SU-DHL-6 (cell line): ENCODE measurements around the gene CCDC141.

ENCODE experiments used
- H2AFZ ChIP-seq: fragments of 200-600 bp; sonication (generic); 2 replicates; pipeline ENCODE4 v1.6.1; 2014; ENCODE audit warnings: low read depth, mild to moderate bottlenecking, moderate library complexity, mixed read lengths, antibody characterized with exemption, low read length; ENCODE audit not compliant: severe bottlenecking
- H3F3A ChIP-seq: fragments of 200-600 bp; shearing (Covaris generic); 2 replicates; pipeline ENCODE4 v1.6.0; 2016; ENCODE audit warnings: antibody characterized with exemption, mild to moderate bottlenecking; ENCODE audit not compliant: insufficient read depth
- H3K27ac ChIP-seq: fragments of 200-600 bp; sonication (generic); 2 replicates; pipeline ENCODE4 v1.5.1; 2016; ENCODE audit warnings: low read depth, mild to moderate bottlenecking, low read length, moderate library complexity, mixed read lengths
- H3K27me3 ChIP-seq: fragments of 200-600 bp; sonication (generic), shearing (Covaris generic); 2 replicates; pipeline ENCODE4 v1.6.0; 2014; ENCODE audit warnings: mild to moderate bottlenecking, low read length
- H3K36me3 ChIP-seq: fragments of 200-600 bp; sonication (generic); 2 replicates; pipeline ENCODE4 v1.6.1; 2014; ENCODE audit warnings: mild to moderate bottlenecking, low read length, mixed read lengths
- H3K4me2 ChIP-seq: fragments of 300-600, 200-600 bp; shearing (Covaris generic), sonication (generic); 2 replicates; pipeline ENCODE4 v1.6.0; 2014; ENCODE audit warnings: low read length, low read depth, mild to moderate bottlenecking; ENCODE audit not compliant: poor library complexity, severe bottlenecking
- H3K4me3 ChIP-seq: fragments of 200-600 bp; sonication (generic); 2 replicates; pipeline ENCODE4 v1.5.1; 2014; ENCODE audit warnings: antibody characterized with exemption, low read length, mild to moderate bottlenecking, mixed read lengths; ENCODE audit not compliant: insufficient read depth, poor library complexity, severe bottlenecking
- H3K79me2 ChIP-seq: fragments of 200-600 bp; sonication (generic); 2 replicates; pipeline ENCODE4 v1.6.1; 2014; ENCODE audit warnings: mild to moderate bottlenecking, low read length, moderate library complexity; ENCODE audit not compliant: insufficient read depth
- H3K9ac ChIP-seq: fragments of 200-600 bp; sonication (generic); 2 replicates; pipeline ENCODE4 v1.7.0; 2014; ENCODE audit warnings: mild to moderate bottlenecking, low read length
- H3K9me2 ChIP-seq: fragments of 200-600 bp; sonication (generic); replicated peaks from 2 replicates; pipeline ENCODE4 v1.6.1; 2014; ENCODE audit warnings: low read length; ENCODE audit not compliant: insufficient read depth
- H3K9me3 ChIP-seq: fragments of 200-600 bp; sonication (generic); 2 replicates; pipeline ENCODE4 v1.6.1; 2014; ENCODE audit warnings: low read length, mixed read lengths; ENCODE audit not compliant: insufficient read depth
- H4K20me1 ChIP-seq: fragments of 200-600 bp; sonication (generic); 2 replicates; pipeline ENCODE4 v1.6.1; 2014; ENCODE audit warnings: low read depth, mild to moderate bottlenecking, antibody characterized with exemption, low read length, moderate library complexity, mixed read lengths
- EZH2phosphoT487 ChIP-seq: fragments of 200-600 bp; sonication (generic), shearing (Covaris generic); conservative IDR thresholded peaks from 2 replicates; pipeline ENCODE4 v1.6.1; 2018; ENCODE audit warnings: mild to moderate bottlenecking, antibody characterized with exemption, low read length, moderate library complexity, mixed read lengths
- TF ChIP-seq, protein P1 (sequence below): fragments of 200-600 bp; sonication (generic); IDR thresholded peaks from one replicate; pipeline ENCODE4 v1.5.1; 2017; ENCODE audit warnings: antibody characterized with exemption, mild to moderate bottlenecking, low read length, moderate library complexity; ENCODE audit not compliant: insufficient read depth, poor library complexity, severe bottlenecking

The CCDC141 gene

DNA sequence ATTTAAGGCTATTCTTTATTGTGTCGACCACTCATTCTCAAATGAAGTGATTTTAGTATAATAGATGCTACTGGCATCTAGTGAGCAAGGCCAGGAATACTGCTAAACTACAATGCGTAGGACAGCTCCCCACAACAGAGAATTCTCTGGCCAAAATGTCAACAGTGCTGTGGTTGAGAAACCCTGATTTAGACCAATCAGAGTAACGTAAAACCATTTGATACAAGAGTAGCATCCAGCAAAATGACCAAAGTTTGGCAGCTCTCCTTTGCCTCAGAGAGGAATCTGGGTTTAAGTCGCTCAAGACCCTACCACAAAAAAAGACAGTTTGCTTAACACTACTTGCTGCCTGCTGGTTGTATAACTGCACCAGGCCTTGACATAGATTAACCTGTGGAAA, 205.7 kb downstream of the CCDC141 start:
- Histone ChIP-seq H3K27me3 (no peaks in the 10 kb centered on the region), H3K79me2 (no peaks in the 10 kb centered on the region), H3K9me3 (no peaks in the 10 kb centered on the region), H4K20me1 (no peaks in the 10 kb centered on the region), H3K4me3 (no peak overlapping the region), H3K36me3 (no peaks in the 10 kb centered on the region), H3K27ac (no peak overlapping the region), H2AFZ (no peak overlapping the region), H3K9me2 (no peaks in the 10 kb centered on the region), H3K9ac (no peak overlapping the region), H3K4me2 (no peak overlapping the region), H3F3A (no peaks in the 10 kb centered on the region)
- TF ChIP-seq, protein P1, sequence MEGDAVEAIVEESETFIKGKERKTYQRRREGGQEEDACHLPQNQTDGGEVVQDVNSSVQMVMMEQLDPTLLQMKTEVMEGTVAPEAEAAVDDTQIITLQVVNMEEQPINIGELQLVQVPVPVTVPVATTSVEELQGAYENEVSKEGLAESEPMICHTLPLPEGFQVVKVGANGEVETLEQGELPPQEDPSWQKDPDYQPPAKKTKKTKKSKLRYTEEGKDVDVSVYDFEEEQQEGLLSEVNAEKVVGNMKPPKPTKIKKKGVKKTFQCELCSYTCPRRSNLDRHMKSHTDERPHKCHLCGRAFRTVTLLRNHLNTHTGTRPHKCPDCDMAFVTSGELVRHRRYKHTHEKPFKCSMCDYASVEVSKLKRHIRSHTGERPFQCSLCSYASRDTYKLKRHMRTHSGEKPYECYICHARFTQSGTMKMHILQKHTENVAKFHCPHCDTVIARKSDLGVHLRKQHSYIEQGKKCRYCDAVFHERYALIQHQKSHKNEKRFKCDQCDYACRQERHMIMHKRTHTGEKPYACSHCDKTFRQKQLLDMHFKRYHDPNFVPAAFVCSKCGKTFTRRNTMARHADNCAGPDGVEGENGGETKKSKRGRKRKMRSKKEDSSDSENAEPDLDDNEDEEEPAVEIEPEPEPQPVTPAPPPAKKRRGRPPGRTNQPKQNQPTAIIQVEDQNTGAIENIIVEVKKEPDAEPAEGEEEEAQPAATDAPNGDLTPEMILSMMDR: no peak
- no peak for TF ChIP-seq EZH2phosphoT487

DNA sequence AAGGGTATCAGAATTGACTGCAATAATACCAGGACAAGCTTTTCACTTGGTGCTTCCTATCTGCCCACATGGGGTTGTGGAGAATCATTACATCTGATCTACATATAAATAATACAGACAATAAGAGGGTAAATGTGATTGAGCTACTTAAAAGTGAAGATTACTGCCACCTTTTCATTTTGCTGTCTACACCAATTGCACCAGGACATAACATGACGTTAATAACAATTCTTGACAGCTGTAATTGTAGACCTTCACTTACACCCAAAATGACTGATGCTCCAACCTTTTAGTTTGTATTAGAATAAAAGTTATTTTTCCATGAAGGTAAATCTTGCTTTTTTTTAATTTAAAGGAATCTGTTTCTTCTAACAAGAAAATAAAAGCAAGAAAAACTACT, 206.2 kb downstream of the CCDC141 start:
- H3K4me2 ChIP-seq: no peak overlapping the region
- H3K9ac ChIP-seq: no peak overlapping the region
- H2AFZ ChIP-seq: no peak overlapping the region
- no peaks in the 10 kb centered on the region for H3K36me3 ChIP-seq
- no peaks in the 10 kb centered on the region for H3F3A ChIP-seq
- no peaks in the 10 kb centered on the region for H3K9me2 ChIP-seq
- TF ChIP-seq, protein P1: no peak
- no peak for TF ChIP-seq EZH2phosphoT487
- H3K79me2 ChIP-seq: no peaks in the 10 kb centered on the region
- no peak overlapping the region for H3K4me3 ChIP-seq
- no peaks in the 10 kb centered on the region for H3K27me3 ChIP-seq
- no peak overlapping the region for H3K27ac ChIP-seq
- H4K20me1 ChIP-seq: no peaks in the 10 kb centered on the region
- no peaks in the 10 kb centered on the region for H3K9me3 ChIP-seq

DNA sequence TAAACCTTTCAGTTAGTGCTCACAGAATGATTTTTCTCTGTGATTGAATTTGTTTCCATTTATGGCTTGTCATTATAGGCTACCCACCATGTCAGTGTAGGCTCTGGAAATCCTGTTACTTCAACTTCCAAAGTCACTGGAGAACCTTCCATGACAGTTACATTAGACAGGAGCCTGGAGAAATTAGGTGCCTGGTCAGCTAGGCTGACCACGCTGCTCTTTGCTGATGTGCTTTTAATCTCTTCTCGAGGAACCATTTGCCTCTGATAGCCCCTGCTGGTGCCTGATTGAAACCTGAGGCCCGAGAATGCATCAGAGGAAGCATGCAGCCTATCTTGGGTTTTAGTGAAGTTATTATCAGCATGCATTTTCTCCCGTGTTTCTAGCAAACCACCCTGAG, 213.1 kb downstream of the CCDC141 start:
- H3K9ac ChIP-seq: no peak overlapping the region
- H3K27me3 ChIP-seq: no peaks in the 10 kb centered on the region
- TF ChIP-seq, protein P1: no peak
- TF ChIP-seq EZH2phosphoT487: no peak
- no peak overlapping the region for H3K4me3 ChIP-seq
- no peaks in the 10 kb centered on the region for H3K79me2 ChIP-seq
- H3K9me3 ChIP-seq: no peaks in the 10 kb centered on the region
- H3K9me2 ChIP-seq: no peaks in the 10 kb centered on the region
- no peak overlapping the region for H3K27ac ChIP-seq
- H3K4me2 ChIP-seq: no peak overlapping the region
- H3K36me3 ChIP-seq: no peaks in the 10 kb centered on the region
- H2AFZ ChIP-seq: no peak overlapping the region
- no peaks in the 10 kb centered on the region for H3F3A ChIP-seq
- H4K20me1 ChIP-seq: no peaks in the 10 kb centered on the region
